Adrenal gland (tissue), 12 donors: ENCODE measurements around the gene KHK. TPM values are rescaled to one million over a fixed set of nuclear protein-coding genes. Genes with fewer than 3 reads are reported as not detected.

Experiments
- DNase-seq, 7 donors: peaks; one replicate each; pipeline ENCODE4 v3.0.0-alpha.2; 2019 to 2020
- H3K27ac ChIP-seq, 5 donors: fragments of 200-600 bp; sonication (generic) in 4 of 5; 1 replicate in 3 of 5; 2 replicates in 2 of 5; pipeline versions ENCODE4 v1.5.1 to v1.8.0; 2016 to 2020; ENCODE audit warnings: mild to moderate bottlenecking in 1 of 5
- H3K27me3 ChIP-seq: fragments of 200-600 bp; 2 replicates; pipeline ENCODE4 v1.8.0; 2021
- H3K36me3 ChIP-seq, 2 donors: fragments of 200-600 bp; replicated peaks in 1 of 2; 1 replicate in 1 of 2; 2 replicates in 1 of 2; pipeline versions ENCODE4 v1.5.1 to v1.8.0; 2018 to 2022
- H3K4me1 ChIP-seq, 2 donors: fragments of 200-600 bp; replicated peaks in 1 of 2; 1 replicate in 1 of 2; 2 replicates in 1 of 2; pipeline versions ENCODE4 v1.5.1 to v1.8.0; 2018 to 2021
- H3K4me3 ChIP-seq, 4 donors: fragments of 200-600 bp; sonication (generic) in 3 of 4; one replicate each; pipeline ENCODE4 v1.5.1; 2016 to 2018
- H3K9me3 ChIP-seq, 3 donors: fragments of 200-600 bp; sonication (generic) in 1 of 3; replicated peaks in 1 of 3; 1 replicate in 2 of 3; 2 replicates in 1 of 3; pipeline versions ENCODE4 v1.5.1 to v1.8.0; 2016 to 2021
- POLR2A ChIP-seq, 2 donors: fragments of 450-650 bp; IDR thresholded peaks; one replicate each; pipeline ENCODE4 v1.6.1; 2017; ENCODE audit warnings: antibody characterized with exemption in 2 of 2, mild to moderate bottlenecking in 2 of 2, moderate library complexity in 1 of 2
- WGBS, 4 donors: extraction: QIAGEN DNeasy Blood & Tissue Kit in 2 of 4; methylation state at CpG; one replicate each; pipeline versions ENCODE4 v1.1.5 to v1.1.7; 2013 to 2017; 5-methylcytosine and 5-hydroxymethylcytosine counted together
- intact Hi-C, 2 donors: fragments of 100-400 bp; cut with DNase I; formaldehyde crosslinking; loops; one replicate each; pipeline versions ENCODE4 v1.14.1 to v1.15.0; 2022 to 2023
- polyA plus RNA-seq, 3 donors: library from polyadenylated mRNA; stranded (reverse); fragments of 200-250 nt in 2 of 3; fragments of 350-450 nt in 1 of 3; fragmentation: Illumina TruSeq in 1 of 3; extraction: RNeasy Lipid Tissue Mini Kit (QIAGEN cat#74804) in 1 of 3; gene quantifications; one replicate each; pipeline ENCODE4 v1.2.3, GENCODE V29; 2013 to 2014
- total RNA-seq, 9 donors: library from RNA; depleted of rRNA in 4 of 9; stranded (reverse); fragments of >200 nt in 4 of 9; fragments of 120-200 nt in 1 of 9; fragmentation: NEBNext Ultra II Directional in 1 of 9; extraction: Animal tissue kit (Norgen Biotek cat#: 25700) in 1 of 9; gene quantifications; one replicate each; pipeline versions ENCODE4 v1.1.0 to v1.2.4, GENCODE V29; 2013 to 2023
- TF ChIP-seq, protein P1 (sequence below), 6 experiments: fragments of 450-650 bp in 4 of 6; fragments of 200-600 bp in 2 of 6; sonication (generic) in 1 of 6; IDR thresholded peaks; 1 replicate in 5 of 6; 2 replicates in 1 of 6; pipeline versions ENCODE4 v1.5.1 to v1.8.0; 2016 to 2021; ENCODE audit warnings: antibody characterized with exemption in 6 of 6, mild to moderate bottlenecking in 2 of 6, moderate library complexity in 1 of 6
- donor health status: healthy with polysubstance abuse.
- donor health status: Bipolar disorder and iron deficiency.
- donor health status: DM: yes; HTN: yes; CAD: no.
- donor health status: DM: no; HTN: no; CAD: no.
- donor health status: DM: no; HTN: no; CAD: no.
- donor health status: DM: yes; HTN: yes; CAD: no.

The KHK gene
- total and polyA plus RNA-seq, 12 donors = 3.3 to 14.4 (median 6.9) TPM

DNA sequence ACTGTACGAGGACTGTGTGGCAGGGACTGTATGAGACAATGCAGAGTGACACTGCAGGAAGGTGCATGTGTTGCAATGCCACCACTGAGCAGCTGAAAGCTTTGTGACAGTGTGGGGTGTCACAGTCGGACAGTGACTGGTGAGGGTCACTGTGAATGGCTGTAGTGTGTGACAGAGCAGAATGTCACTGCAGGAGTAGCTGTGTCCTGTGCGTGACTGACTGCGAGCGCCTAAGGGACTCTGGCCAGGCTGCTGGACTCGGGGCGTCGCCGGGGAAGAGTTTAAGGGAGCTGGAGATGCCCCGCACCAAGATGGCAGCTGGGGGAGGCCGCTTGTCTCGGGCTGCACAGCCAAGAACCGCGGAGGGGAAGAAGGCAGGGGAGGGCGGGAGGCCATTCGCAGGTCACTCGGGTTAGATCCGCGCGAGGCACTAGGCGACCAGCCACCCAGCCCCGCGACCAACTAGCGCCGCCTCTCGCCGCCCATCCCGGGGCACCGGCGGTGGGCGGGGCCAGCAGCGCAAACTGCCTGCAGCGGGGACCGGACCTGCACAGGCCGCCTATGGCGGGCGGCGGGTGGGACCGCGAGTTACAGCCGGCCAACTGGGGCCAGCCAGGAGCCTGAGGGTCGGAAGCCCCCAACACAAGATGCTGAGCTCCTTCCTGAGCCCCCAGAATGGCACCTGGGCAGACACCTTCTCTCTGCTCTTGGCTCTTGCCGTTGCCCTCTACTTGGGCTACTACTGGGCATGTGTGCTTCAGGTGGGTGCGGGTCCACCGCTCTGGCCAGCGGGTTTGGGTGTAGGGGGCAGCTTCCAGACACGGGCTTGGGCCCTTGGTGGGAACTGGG, 37.0 kb downstream of the KHK start, which contains the start of gene ABHD1:
ABHD1 (plus strand) TSS at position 514 of the 849 bp plus-strand sequence; CDS start at position 648, 134 bp downstream.
- TF ChIP-seq, protein P1, sequence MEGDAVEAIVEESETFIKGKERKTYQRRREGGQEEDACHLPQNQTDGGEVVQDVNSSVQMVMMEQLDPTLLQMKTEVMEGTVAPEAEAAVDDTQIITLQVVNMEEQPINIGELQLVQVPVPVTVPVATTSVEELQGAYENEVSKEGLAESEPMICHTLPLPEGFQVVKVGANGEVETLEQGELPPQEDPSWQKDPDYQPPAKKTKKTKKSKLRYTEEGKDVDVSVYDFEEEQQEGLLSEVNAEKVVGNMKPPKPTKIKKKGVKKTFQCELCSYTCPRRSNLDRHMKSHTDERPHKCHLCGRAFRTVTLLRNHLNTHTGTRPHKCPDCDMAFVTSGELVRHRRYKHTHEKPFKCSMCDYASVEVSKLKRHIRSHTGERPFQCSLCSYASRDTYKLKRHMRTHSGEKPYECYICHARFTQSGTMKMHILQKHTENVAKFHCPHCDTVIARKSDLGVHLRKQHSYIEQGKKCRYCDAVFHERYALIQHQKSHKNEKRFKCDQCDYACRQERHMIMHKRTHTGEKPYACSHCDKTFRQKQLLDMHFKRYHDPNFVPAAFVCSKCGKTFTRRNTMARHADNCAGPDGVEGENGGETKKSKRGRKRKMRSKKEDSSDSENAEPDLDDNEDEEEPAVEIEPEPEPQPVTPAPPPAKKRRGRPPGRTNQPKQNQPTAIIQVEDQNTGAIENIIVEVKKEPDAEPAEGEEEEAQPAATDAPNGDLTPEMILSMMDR (IDR thresholded peaks at IDR 0.05) = no peak
- TF ChIP-seq POLR2A (IDR thresholded peaks at IDR 0.05) = peak in 1 of 2 donors; percentile 31
- Histone ChIP-seq H3K9me3 (no peaks in the 10 kb centered on the region), H3K4me1 (peaks cover 0 to 7% of the 10 kb centered on the region in 2 donors), H3K36me3 (no peaks in the 10 kb centered on the region), H3K27me3 (peaks cover 2% of the 10 kb centered on the region), H3K4me3 (peak within 1 kb of the TSS in 2 of 4 donors; percentile 24 to 58), H3K27ac (peak within 1 kb of the TSS in 2 of 5 donors; percentile 26 to 27)
- intact Hi-C loops = no loop called here
- 3 to 9% (median 5%) methylated on average over 11 to 47 of the region's 47 CpGs for WGBS, 4 donors
- peak; percentile 61 to 73 (median 65) for DNase-seq

DNA sequence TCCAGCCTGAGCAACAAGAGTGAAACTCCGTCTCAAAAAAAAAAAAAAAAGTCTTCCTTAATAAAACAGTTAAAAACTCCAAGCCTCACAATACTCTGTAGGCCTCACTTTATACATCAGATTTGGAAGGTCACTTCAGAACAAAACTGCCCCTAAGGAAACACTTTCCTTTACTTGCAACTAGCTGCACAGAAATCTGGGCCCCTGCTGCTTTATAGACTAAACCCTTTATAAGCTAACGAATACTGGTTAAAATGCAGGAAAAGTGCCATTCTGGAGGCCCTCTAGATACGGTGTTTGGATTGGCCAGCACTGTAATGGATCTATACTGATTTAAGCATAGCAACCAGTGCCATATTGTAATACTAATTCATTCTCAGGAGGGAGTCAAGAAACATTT, 38.5 kb downstream of the KHK start:
- H3K4me1 ChIP-seq = no peaks in the 10 kb centered on the region
- H3K27ac ChIP-seq = no peak overlapping the region
- TF ChIP-seq, protein P1 (IDR thresholded peaks at IDR 0.05) = no peak
- no peak for TF ChIP-seq POLR2A (IDR thresholded peaks at IDR 0.05)
- 86 to 91% (median 86%) methylated on average over 3 of the region's 3 CpGs for WGBS, 4 donors
- H3K4me3 ChIP-seq = no peak overlapping the region
- no peaks in the 10 kb centered on the region for H3K27me3 ChIP-seq
- peaks cover 0 to 6% of the 10 kb centered on the region in 2 donors for H3K36me3 ChIP-seq
- intact Hi-C loops = no loop called here
- H3K9me3 ChIP-seq = no peaks in the 10 kb centered on the region
- DNase-seq = no peak

DNA sequence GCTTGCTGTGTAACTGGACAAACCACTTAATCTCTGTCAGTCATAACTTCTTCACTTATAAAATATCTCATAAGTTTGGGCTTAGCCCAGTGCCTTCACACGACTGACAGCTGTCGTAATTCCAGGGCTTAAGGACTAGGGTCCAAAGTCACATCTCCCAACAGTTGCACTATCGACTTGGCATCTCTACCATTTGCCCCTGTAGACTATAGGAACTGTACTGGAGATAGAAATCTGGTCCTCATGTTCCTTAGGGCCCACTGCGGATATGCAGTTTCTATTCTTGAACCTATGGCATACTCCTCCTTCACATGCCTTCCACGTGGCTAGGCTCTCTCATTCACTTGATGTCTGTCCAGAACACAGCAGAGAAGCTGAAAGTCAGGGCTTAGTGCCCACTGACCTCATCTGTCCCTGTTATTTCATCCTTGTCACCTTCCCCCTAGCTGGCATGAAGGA, 39.7 kb downstream of the KHK start:
- Histone ChIP-seq H3K4me3 (no peak overlapping the region), H3K9me3 (no peaks in the 10 kb centered on the region), H3K36me3 (peaks cover 0 to 18% of the 10 kb centered on the region in 2 donors), H3K27me3 (no peaks in the 10 kb centered on the region), H3K4me1 (no peaks in the 10 kb centered on the region), H3K27ac (no peak overlapping the region)
- TF ChIP-seq POLR2A (IDR thresholded peaks at IDR 0.05) = no peak
- TF ChIP-seq, protein P1 (IDR thresholded peaks at IDR 0.05) = no peak
- 50 to 62% (median 57%) methylated on average over 5 of the region's 5 CpGs for WGBS, 4 donors
- no peak for DNase-seq
- intact Hi-C loops = no loop called here

DNA sequence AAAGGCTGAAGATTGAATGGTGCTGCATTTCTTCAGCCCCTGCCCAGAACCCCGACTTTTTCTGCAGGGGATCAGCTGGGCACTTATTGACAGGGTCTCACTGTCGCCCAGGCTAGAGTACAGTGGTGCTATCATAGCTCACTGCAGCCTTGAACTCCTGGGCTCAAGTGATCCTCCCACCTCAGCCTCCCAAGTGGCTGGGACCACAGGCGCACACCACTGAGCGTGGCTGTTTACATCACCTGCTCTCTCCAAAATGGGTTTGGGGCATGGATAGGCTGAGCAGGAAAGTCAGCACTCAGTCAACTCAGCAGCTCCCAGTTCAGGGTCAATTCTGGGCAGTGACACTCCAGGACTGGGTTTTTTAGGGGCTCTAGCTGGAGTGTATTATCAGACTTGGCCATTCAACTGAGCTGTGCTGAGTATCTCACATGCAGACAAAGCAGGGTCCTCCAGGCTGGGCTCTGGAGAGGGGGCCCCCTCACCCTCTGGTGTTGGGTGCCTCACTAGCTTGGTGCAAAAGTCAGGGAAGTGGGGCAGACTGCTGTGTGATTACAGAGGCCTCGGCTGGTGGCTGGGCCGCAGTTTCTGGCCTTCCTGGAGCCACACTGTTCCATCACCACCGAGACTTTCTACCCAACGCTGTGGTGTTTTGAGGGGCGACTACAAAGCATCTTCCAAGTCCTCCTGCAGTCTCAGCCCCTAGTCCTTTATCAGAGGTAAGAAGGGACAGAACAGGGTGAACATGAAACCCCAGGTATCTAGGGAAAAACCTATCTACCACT, 41.5 kb downstream of the KHK start:
- Histone ChIP-seq H3K36me3 (peaks cover 0 to 32% of the 10 kb centered on the region in 2 donors), H3K27me3 (no peaks in the 10 kb centered on the region), H3K9me3 (no peaks in the 10 kb centered on the region), H3K27ac (no peak overlapping the region), H3K4me3 (no peak overlapping the region), H3K4me1 (peaks cover under 1 to 7% of the 10 kb centered on the region in 2 donors)
- intact Hi-C loops = no loop called here
- WGBS, 4 donors = 83 to 87% (median 84%) methylated on average over 8 to 9 of the region's 9 CpGs
- no peak for DNase-seq
- TF ChIP-seq, protein P1 (IDR thresholded peaks at IDR 0.05) = no peak
- no peak for TF ChIP-seq POLR2A (IDR thresholded peaks at IDR 0.05)
